Uterus (tissue), 2 donors: ENCODE data around the gene B4GALNT2.

Experiments used
- CTCF ChIP-seq, 4 experiments: fragments of 200-600 bp in 2 of 4; fragments of 450-650 bp in 2 of 4; sonication (generic) in 2 of 4; IDR thresholded peaks; one replicate each; pipeline ENCODE4 v1.5.1; 2016 to 2019; ENCODE audit warnings: antibody characterized with exemption in 4 of 4, mild to moderate bottlenecking in 2 of 4, moderate library complexity in 1 of 4
- POLR2A ChIP-seq, 2 donors: fragments of 450-650 bp; IDR thresholded peaks; one replicate each; pipeline ENCODE4 v1.6.1; 2016; ENCODE audit warnings: antibody characterized with exemption in 2 of 2, mild to moderate bottlenecking in 1 of 2, moderate library complexity in 1 of 2

GRCh38 chr17:49106321-49107210, 26.0 kb upstream of the B4GALNT2 start:
- TF ChIP-seq POLR2A (IDR thresholded peaks at IDR 0.05) (no peak), CTCF (IDR thresholded peaks at IDR 0.05) (no peak)
